Retinal pigment epithelial cell (primary cell): ENCODE data around the gene KCNAB2.

ENCODE experiments used
- DNase-seq: peaks from one replicate; pipeline ENCODE4 v3.0.0-alpha.2; 2010; ENCODE audit warnings: low read depth
- H3K4me3 ChIP-seq: 2 replicates; pipeline ENCODE4 v1.5.1; 2011; ENCODE audit warnings: mild to moderate bottlenecking, low read length, control low read depth, moderate library complexity
- TF ChIP-seq, protein P1 (sequence below): conservative IDR thresholded peaks from 2 replicates; pipeline ENCODE4 v1.5.1; 2011; ENCODE audit warnings: low read depth, low read length, control low read depth, inconsistent platforms

KCNAB2 gene

GRCh38 chr1:6142036-6142621 is 96.4 kb downstream of the KCNAB2 start:
- no peak overlapping the region for H3K4me3 ChIP-seq
- no peak for DNase-seq
- TF ChIP-seq, protein P1, sequence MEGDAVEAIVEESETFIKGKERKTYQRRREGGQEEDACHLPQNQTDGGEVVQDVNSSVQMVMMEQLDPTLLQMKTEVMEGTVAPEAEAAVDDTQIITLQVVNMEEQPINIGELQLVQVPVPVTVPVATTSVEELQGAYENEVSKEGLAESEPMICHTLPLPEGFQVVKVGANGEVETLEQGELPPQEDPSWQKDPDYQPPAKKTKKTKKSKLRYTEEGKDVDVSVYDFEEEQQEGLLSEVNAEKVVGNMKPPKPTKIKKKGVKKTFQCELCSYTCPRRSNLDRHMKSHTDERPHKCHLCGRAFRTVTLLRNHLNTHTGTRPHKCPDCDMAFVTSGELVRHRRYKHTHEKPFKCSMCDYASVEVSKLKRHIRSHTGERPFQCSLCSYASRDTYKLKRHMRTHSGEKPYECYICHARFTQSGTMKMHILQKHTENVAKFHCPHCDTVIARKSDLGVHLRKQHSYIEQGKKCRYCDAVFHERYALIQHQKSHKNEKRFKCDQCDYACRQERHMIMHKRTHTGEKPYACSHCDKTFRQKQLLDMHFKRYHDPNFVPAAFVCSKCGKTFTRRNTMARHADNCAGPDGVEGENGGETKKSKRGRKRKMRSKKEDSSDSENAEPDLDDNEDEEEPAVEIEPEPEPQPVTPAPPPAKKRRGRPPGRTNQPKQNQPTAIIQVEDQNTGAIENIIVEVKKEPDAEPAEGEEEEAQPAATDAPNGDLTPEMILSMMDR: no peak

- TF ChIP-seq, protein P1: no peak
- DNase-seq: no peak
- no peak overlapping the region for H3K4me3 ChIP-seq
Observed at GRCh38 chr1:6142734-6143133, 97.0 kb downstream of the KCNAB2 start.

DNA sequence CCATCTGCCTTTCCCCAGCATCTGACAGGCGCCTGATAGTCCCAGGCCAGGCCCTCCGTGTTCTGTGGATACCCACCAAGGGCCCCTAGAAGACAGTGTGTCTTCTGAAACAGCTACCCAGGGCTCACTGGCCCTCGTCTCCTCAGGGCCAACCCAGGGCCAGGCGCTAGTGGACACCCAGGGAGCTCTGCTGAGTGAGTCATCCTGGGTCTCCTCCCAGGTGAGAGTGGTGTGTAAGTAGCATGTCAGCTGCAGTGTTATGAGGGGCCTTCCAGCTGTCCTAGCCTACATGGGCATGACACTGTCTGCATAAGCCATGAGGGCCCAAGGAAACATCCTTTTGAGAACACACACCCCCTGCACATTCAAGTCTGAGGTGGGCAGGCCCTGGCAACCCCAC is 97.7 kb downstream of the KCNAB2 start:
- TF ChIP-seq, protein P1: no peak
- no peak for DNase-seq
- H3K4me3 ChIP-seq: no peak overlapping the region

- no peak for DNase-seq
- TF ChIP-seq, protein P1: no peak
- H3K4me3 ChIP-seq: no peak overlapping the region
Observed at GRCh38 chr1:6144175-6144574, 98.5 kb downstream of the KCNAB2 start.

DNA sequence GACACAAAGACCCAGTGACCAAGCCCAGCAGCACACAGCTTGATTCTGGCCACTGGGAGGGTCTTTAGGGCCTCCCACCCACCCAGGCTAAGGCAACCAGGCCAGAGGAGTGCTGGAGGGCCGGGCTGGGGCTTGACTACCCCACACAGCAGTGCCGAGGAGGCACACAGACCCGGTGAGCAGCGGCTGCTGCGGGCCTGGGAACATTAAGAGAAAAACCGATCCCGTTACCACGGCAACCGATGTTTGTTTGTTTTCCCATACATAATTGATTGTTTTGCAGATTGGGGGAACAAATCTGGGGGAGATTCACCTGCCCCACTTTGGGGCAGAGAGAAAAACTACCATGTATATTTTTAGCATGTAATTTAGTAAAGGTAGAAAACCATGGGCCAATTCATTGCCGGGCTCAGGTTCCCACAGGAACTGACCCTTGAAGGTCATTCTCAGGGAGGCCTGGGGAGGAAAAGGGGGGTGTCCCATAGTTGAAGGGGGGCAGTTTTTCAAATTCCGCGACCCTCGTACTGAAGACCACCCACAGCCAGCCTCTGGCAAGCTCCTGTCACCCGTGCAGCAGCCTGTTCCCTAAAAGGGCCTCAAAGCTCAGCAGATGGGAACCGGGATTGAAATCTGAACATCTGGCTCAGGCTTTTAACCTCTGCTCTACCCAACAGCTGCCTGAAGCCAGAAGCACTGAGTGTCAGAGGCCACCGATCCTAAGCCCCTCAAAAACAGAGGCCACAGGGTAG is 99.1 kb downstream of the KCNAB2 start:
- TF ChIP-seq, protein P1: no peak
- no peak overlapping the region for H3K4me3 ChIP-seq
- DNase-seq: no peak

DNA sequence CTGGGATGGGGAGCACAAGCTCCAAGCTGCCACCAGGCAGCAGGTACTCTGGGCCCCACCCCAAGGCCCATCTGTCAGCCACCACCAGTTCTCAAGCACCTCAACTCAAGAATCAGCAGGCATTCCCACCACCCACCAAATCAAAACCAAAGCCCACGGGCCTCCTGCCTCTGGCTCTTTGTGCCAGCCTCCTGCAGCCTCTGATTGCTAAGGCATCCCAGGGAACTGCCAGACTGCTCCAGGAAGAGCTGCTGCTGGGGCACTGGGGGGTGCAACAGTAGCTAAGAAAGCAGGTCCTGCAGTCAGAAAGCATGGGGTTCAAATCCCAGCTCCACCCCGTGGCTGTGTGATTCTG is 99.7 kb downstream of the KCNAB2 start:
- H3K4me3 ChIP-seq: no peak overlapping the region
- TF ChIP-seq, protein P1: no peak
- no peak for DNase-seq

DNA sequence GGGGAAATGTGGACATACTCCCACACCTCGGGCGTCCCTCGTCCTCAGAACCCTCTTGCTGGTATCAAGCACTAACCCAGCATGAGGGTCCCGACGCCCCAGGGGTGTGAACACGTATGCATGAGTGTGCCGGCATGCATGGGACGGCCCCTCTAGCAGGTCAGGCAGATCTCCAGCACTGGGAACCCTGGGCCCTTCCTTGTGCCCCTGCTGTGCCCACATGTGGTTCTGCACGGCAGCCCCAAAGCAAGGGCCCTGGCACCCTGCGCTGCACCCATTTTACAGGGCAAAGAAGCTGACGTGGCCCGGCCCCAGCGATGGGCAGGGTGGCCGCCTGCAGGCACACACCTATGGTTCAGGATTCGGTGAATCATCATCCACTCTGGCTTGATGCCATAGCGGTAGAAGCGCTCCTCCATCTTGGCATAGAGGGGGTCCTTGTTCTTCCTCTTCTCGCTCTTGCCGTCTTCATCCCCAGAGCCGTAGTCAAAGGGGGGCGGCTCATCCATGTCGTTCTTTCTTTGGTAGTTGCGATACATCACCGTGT is 100.2 kb downstream of the KCNAB2 start:
- TF ChIP-seq, protein P1: no peak
- no peak for DNase-seq

More for the DNA sequence above, 100.2 kb downstream of the KCNAB2 start:
- H3K4me3 ChIP-seq: no peak overlapping the region
